CD4-positive, alpha-beta T cell treated with Interleukin-1 beta for 1 hour (primary cell): ENCODE results near the gene MLIP.

ENCODE experiments used
- DNase-seq, 2 donors: peaks; one replicate each; pipeline ENCODE4 v3.0.0-alpha.2; 2020 to 2022

Gene MLIP

GRCh38 chr6:54285595-54285994 lies 174.4 kb downstream of the MLIP start:
- no peak for DNase-seq

- no peak for DNase-seq
Observed at GRCh38 chr6:54286141-54286540, 174.9 kb downstream of the MLIP start.

- DNase-seq, result no peak
Observed at GRCh38 chr6:54288474-54288873, 177.2 kb downstream of the MLIP start.

GRCh38 chr6:54289426-54289825 lies 178.2 kb downstream of the MLIP start:
- DNase-seq, result no peak

GRCh38 chr6:54291146-54291545 lies 179.9 kb downstream of the MLIP start:
- DNase-seq, result no peak

GRCh38 chr6:54291738-54292137 lies 180.5 kb downstream of the MLIP start:
- no peak for DNase-seq

GRCh38 chr6:54294965-54295532 lies 183.8 kb downstream of the MLIP start:
- DNase-seq, result no peak

- DNase-seq, result no peak
Observed at GRCh38 chr6:54299542-54300269, 188.5 kb downstream of the MLIP start.

GRCh38 chr6:54301770-54302169 lies 190.5 kb downstream of the MLIP start:
- no peak for DNase-seq

GRCh38 chr6:54307439-54307910 lies 196.2 kb downstream of the MLIP start:
- DNase-seq, result no peak

- DNase-seq, result no peak
Observed at GRCh38 chr6:54308289-54308985, 197.2 kb downstream of the MLIP start, which contains the start of gene TINAG. Gene TINAG (plus strand): TSS chr6:54308441. CDS start chr6:54308551, 110 bp downstream.

- DNase-seq, result no peak
Observed at GRCh38 chr6:54308986-54309315, 197.7 kb downstream of the MLIP start.

- no peak for DNase-seq
Observed at GRCh38 chr6:54310377-54311152, 199.3 kb downstream of the MLIP start.

- DNase-seq, result no peak
Observed at GRCh38 chr6:54315656-54316055, 204.4 kb downstream of the MLIP start.
